Stimulated activated CD8-positive, alpha-beta memory T cell treated with anti-CD3 and anti-CD28 coated beads, Interleukin-7, amount 100 ng/mL, for 4 hours (primary cell): ENCODE data around the gene MAP3K9.

Source experiments
- DNase-seq, 2 donors: peaks; one replicate each; pipeline ENCODE4 v3.0.0-alpha.2; 2020; ENCODE audit warnings: low read depth in 2 of 2

Gene MAP3K9

GRCh38 chr14:70821584-70822529 lies 12.5 kb upstream of the MAP3K9 start:
- DNase-seq = peak; percentile 36 to 61

GRCh38 chr14:70816525-70816924 lies 7.2 kb upstream of the MAP3K9 start:
- no peak for DNase-seq

- DNase-seq = no peak
These were observed 5.2 kb upstream of the MAP3K9 start for GRCh38 chr14:70814466-70814865.

GRCh38 chr14:70812124-70812818 lies 3.0 kb upstream of the MAP3K9 start:
- DNase-seq = no peak

- DNase-seq = no peak
These were observed 2.3 kb upstream of the MAP3K9 start for GRCh38 chr14:70811578-70811977.

GRCh38 chr14:70811050-70811449 lies 1.7 kb upstream of the MAP3K9 start:
- no peak for DNase-seq

GRCh38 chr14:70810621-70811020 lies 1.3 kb upstream of the MAP3K9 start:
- DNase-seq = no peak

- DNase-seq = peak in 1 of 2 donors; percentile 48
These were observed 693 bp downstream of the MAP3K9 start for GRCh38 chr14:70808416-70809224.

GRCh38 chr14:70807898-70808415 lies 1.4 kb downstream of the MAP3K9 start:
- DNase-seq = peak; percentile 51 to 52

- no peak for DNase-seq
These were observed 4.7 kb downstream of the MAP3K9 start for GRCh38 chr14:70804556-70805162.

GRCh38 chr14:70803321-70804310 lies 5.7 kb downstream of the MAP3K9 start:
- no peak for DNase-seq

GRCh38 chr14:70802379-70802778 lies 6.9 kb downstream of the MAP3K9 start:
- no peak for DNase-seq

GRCh38 chr14:70801836-70802235 lies 7.5 kb downstream of the MAP3K9 start:
- no peak for DNase-seq

- no peak for DNase-seq
These were observed 12.8 kb downstream of the MAP3K9 start for GRCh38 chr14:70796551-70796950.

- no peak for DNase-seq
These were observed 15.0 kb downstream of the MAP3K9 start for GRCh38 chr14:70794294-70794693.

GRCh38 chr14:70793637-70794036 lies 15.7 kb downstream of the MAP3K9 start:
- no peak for DNase-seq

- DNase-seq = no peak
These were observed 16.4 kb downstream of the MAP3K9 start for GRCh38 chr14:70792939-70793338.

- DNase-seq = no peak
These were observed 17.3 kb downstream of the MAP3K9 start for GRCh38 chr14:70791971-70792370.

GRCh38 chr14:70789961-70790360 lies 19.4 kb downstream of the MAP3K9 start:
- DNase-seq = no peak

- no peak for DNase-seq
These were observed 20.0 kb downstream of the MAP3K9 start for GRCh38 chr14:70789361-70789760.
